ENCODE results near the gene CD248.

Gene CD248

DNA sequence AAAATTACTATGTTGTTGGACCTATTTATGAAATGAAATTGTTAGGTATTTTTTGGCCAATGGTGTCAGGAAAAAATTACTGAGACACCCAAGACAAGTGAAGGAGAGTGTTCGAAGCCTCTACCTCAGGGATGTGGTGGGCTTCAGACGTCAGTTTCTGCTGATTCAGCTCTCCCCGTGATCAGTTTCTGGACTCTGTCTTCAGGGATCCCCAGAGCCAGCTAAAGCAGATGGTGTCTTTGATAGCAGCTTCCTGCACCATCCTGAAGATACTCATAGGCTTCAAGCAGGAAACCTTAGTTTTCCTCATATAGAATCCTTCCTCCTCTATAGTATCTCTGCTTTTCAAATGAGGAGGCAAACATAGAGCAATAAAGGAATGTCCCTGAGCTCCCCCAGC, 7.4 kb downstream of the CD248 start:
- ChIA-PET POLR2A (no interaction called here), CTCF (interaction anchor here (1.0 to 5.9 kb wide), 7 partner anchors 11 to 80 kb away, joined by 3 to 126 read pairs (median 43); partner anchors contain the start of genes RIN1 and SLC29A2)
- no peak for DNase-seq (ENCODE audit: extremely low spot score)
- TF ChIP-seq, protein P1, sequence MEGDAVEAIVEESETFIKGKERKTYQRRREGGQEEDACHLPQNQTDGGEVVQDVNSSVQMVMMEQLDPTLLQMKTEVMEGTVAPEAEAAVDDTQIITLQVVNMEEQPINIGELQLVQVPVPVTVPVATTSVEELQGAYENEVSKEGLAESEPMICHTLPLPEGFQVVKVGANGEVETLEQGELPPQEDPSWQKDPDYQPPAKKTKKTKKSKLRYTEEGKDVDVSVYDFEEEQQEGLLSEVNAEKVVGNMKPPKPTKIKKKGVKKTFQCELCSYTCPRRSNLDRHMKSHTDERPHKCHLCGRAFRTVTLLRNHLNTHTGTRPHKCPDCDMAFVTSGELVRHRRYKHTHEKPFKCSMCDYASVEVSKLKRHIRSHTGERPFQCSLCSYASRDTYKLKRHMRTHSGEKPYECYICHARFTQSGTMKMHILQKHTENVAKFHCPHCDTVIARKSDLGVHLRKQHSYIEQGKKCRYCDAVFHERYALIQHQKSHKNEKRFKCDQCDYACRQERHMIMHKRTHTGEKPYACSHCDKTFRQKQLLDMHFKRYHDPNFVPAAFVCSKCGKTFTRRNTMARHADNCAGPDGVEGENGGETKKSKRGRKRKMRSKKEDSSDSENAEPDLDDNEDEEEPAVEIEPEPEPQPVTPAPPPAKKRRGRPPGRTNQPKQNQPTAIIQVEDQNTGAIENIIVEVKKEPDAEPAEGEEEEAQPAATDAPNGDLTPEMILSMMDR (IDR thresholded peaks at IDR 0.05; ENCODE audit: control extremely low read depth, extremely low read depth, low read depth, missing control alignments), result no peak

DNA sequence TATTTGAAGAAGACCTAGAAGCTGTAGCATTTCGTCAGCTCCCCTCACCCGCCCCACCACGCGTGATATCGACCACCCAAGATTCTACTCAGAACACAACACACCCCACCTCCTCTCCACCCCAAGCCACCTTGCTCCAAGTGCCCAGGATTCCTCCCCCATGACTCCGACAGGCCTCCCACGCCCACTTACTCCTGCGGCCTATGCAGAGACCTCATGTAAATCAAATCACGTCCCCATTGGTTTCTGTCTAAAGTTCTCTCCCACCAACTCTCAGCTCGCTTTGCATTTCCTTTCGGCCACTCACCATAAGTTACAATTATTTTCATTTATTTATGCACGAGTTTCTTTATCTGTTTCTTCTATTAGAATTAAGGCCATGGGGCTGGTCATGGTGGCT, 14.2 kb downstream of the CD248 start:
- ChIA-PET CTCF (interaction anchor here (1.3 to 8.7 kb wide), 3 partner anchors 9 to 20 kb away, joined by 3 to 81 read pairs (median 5); no protein-coding TSS in a partner anchor), POLR2A (no interaction called here)
- TF ChIP-seq, protein P1 (IDR thresholded peaks at IDR 0.05; ENCODE audit: control extremely low read depth, extremely low read depth, low read depth, missing control alignments), result no peak
- DNase-seq (ENCODE audit: extremely low spot score), result no peak

DNA sequence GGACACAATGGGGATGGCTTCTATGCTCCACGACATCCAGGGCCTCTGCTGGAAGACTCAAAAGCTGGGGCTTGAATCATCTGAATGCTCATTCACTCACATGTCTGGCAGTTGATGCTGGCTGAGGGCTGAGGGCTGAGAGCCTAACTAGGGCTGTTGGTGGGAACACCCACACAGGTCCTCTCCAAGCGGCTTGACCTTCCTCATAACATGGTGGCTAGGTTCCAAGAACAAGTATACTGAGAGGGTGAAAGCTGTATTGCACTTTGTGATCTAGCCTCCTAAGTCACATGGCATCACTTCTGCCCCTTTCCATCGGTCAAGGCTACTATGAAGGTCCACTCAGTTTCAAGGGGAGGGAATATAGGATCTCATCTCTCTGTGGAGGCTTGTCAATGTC, 17.7 kb downstream of the CD248 start:
- no peak for DNase-seq (ENCODE audit: extremely low spot score)
- TF ChIP-seq, protein P1 (IDR thresholded peaks at IDR 0.05; ENCODE audit: control extremely low read depth, extremely low read depth, low read depth, missing control alignments), result no peak
- POLR2A ChIA-PET, result no interaction called here
- CTCF ChIA-PET, result interaction anchor here (0.7 to 8.7 kb wide), 3 partner anchors 12 to 40 kb away, joined by 3 to 81 read pairs (median 6); no protein-coding TSS in a partner anchor

DNA sequence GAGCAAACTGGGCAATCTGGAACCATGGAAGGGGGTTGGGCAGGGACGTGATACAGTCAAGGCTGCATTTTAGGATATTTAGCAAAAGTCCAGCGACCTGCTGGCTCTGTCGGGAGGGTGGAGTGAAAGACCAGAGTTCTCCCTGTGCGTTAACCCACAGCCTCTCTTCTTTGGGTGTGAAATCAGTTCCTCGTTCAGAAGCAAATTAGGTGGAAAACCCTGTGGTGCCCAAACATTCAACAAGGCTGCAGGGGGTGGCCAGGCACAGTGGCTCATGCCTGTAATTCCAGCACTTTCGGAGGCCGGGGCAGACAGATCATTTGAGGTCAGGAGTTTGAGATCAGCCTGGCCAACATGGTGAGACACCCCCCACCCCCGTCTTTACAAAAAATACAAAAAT, 19.2 kb downstream of the CD248 start:
- ChIA-PET CTCF (interaction anchor here (0.9 to 8.7 kb wide), 6 partner anchors 14 to 89 kb away, joined by 3 to 81 read pairs (median 4); no protein-coding TSS in a partner anchor), POLR2A (no interaction called here)
- TF ChIP-seq, protein P1 (IDR thresholded peaks at IDR 0.05; ENCODE audit: control extremely low read depth, extremely low read depth, low read depth, missing control alignments), result no peak
- DNase-seq (ENCODE audit: extremely low spot score), result no peak

DNA sequence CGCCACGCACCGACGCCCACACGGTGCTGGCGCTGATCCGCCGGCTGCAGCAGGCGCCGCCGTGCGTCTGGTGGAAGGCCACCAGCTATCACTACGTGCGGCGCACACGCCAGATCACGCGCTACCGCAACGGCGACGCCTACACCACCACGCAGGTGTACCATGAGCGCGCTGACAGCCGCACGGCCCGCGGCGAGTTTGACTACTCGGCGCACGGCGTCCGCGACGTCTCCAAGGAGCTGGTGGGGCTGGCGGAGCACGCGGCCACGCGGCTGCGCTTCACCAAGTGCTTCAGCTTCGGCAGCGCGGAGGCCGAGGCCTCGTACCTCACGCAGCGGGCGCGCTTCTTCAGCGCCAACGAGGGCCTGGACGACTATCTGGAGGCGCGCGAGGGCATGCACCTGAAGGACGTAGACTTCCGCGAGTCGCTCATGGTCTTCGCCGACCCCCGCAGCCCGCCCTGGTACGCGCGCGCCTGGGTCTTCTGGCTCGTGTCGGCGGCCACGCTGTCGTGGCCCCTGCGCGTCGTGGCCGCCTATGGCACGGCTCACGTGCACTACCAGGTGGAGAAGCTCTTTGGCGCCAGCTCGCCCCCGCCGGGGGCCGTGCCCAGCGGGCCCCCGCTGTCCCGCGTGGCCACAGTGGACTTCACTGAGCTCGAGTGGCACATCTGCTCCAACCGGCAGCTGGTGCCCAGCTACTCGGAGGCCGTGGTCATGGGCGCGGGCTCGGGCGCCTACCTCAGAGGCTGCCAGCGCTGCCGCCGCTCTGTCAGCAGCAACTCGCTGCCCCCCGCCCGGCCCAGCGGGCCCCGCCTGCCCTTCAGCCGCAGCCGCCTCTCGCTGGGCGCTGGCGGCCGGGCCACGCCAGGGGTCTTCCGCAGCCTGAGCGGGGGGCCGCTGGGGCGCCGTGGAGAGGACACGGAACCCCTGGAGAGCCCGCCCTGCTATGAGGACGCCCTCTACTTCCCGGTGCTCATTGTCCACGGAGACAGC, 21.9 kb downstream of the CD248 start:
- no peak for DNase-seq (ENCODE audit: extremely low spot score)
- ChIA-PET CTCF (interaction anchor here (1.5 to 8.7 kb wide), 3 partner anchors 12 to 91 kb away, joined by 5 to 81 read pairs (median 5); no protein-coding TSS in a partner anchor), POLR2A (interaction anchor here (0.6 kb wide), 1 partner anchor 142 kb away, joined by 4 read pairs; no protein-coding TSS in a partner anchor)
- TF ChIP-seq, protein P1 (IDR thresholded peaks at IDR 0.05; ENCODE audit: control extremely low read depth, extremely low read depth, low read depth, missing control alignments), result no peak

DNA sequence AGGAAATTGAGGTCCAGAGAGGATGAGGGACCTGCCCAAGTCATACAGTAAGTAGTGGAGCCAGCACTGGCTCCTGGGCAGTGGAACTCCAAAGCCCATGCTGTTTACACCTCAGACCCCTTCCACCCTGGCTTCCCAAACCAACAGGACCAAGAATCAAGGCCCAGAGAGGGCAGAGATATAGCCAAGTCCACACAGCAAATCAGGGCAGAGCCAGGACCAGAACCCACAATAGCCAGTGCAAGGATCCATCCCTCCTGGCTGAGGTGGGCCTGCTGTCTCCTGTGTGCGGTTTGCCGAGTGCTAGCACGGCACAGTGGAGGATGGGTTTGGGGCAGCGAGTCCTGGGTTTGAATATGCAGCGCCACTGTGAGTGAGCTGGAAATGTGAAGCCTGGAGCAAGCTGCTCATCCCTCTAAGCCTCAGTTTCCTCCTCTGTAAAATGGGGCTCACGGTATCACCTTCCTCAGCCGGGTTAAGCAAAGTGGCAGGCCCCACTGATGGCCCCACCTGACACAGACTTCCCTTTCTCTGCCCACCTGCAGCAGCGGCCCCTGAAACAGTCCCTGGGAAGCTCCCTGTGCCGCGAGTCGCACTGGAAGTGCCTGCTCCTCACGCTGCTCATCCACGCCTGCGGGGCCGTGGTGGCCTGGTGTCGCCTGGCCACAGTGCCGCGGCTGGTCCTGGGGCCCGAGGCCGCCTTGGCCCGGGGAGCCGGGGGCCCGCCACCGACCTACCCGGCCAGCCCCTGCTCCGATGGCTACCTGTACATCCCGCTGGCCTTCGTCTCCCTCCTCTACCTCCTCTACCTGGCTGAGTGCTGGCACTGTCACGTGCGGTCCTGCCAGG, 22.8 kb downstream of the CD248 start:
- CTCF ChIA-PET, result interaction anchor here (1.5 kb wide), 1 partner anchor 11 kb away, joined by 5 read pairs; no protein-coding TSS in a partner anchor
- TF ChIP-seq, protein P1 (IDR thresholded peaks at IDR 0.05; ENCODE audit: control extremely low read depth, extremely low read depth, low read depth, missing control alignments), result no peak
- DNase-seq (ENCODE audit: extremely low spot score), result no peak
- POLR2A ChIA-PET, result no interaction called here

All from GM10248 (cell line).